WTC11 (cell line): ENCODE results near the gene GSN. TPM values are rescaled to one million over a fixed set of nuclear protein-coding genes. Genes with fewer than 3 reads are reported as not detected.

Experiments used
- ATAC-seq: fragments of 200-7000 bp; cut with Tn5 transposase; 2 replicates; pipeline ENCODE4 v1.10.0; 2021; ENCODE audit warnings: mild to moderate bottlenecking, moderate library complexity
- CTCF ChIA-PET: fragments of 300-600 bp; sonication (Branson Sonifier 250); formaldehyde crosslinking; loops from one replicate; lab custom pipeline; 2021; ENCODE audit warnings: antibody characterized with exemption; lab: Charles Lee
- POLR2A ChIA-PET: fragments of 350-600 bp; sonication (Branson Sonifier 250); formaldehyde crosslinking; loops from one replicate; lab custom pipeline; 2021; ENCODE audit warnings: antibody characterized with exemption; lab: Charles Lee
- DNase-seq: peaks from one replicate; pipeline ENCODE4 v3.0.0; 2021; ENCODE audit warnings: low spot score
- H3K27ac Mint-ChIP-seq: 2 replicates; pipeline ENCODE4 v1.8.0; 2021; ENCODE audit warnings: mixed read lengths
- H3K27me3 Mint-ChIP-seq: 2 replicates; pipeline ENCODE4 v1.8.0; 2021; ENCODE audit warnings: low read depth, mild to moderate bottlenecking, moderate library complexity, mixed read lengths
- H3K36me3 Mint-ChIP-seq: 2 replicates; pipeline ENCODE4 v1.8.0; 2021; ENCODE audit warnings: mixed read lengths
- H3K4me1 Mint-ChIP-seq: 2 replicates; pipeline ENCODE4 v1.8.0; 2022; ENCODE audit warnings: mixed read lengths
- H3K4me3 Mint-ChIP-seq: 2 replicates; pipeline ENCODE4 v1.8.0; 2021; ENCODE audit warnings: mild to moderate bottlenecking, moderate library complexity, mixed read lengths
- H3K9me3 Mint-ChIP-seq: 2 replicates; pipeline ENCODE4 v1.8.0; 2021; ENCODE audit warnings: mixed read lengths
- ATF1 ChIP-seq: sonication (generic); formaldehyde crosslinking; IDR thresholded peaks from 2 replicates; pipeline ENCODE4 v1.8.1; 2023; ENCODE audit warnings: mild to moderate bottlenecking, moderate library complexity, missing genetic modification reagents
- FOXJ3 ChIP-seq: sonication (generic); formaldehyde crosslinking; IDR thresholded peaks from 2 replicates; pipeline ENCODE4 v1.9.0; 2021; ENCODE audit warnings: missing genetic modification reagents, mild to moderate bottlenecking, borderline replicate concordance
- FOXK1 ChIP-seq: sonication (generic); formaldehyde crosslinking; IDR thresholded peaks from 2 replicates; pipeline ENCODE4 v1.8.0; 2022; ENCODE audit warnings: mild to moderate bottlenecking, moderate library complexity, missing genetic modification reagents
- GABPB1 ChIP-seq: sonication (generic); formaldehyde crosslinking; IDR thresholded peaks from 2 replicates; pipeline ENCODE4 v1.8.1; 2023; ENCODE audit warnings: mild to moderate bottlenecking, missing genetic modification reagents
- JUN ChIP-seq: sonication (generic); formaldehyde crosslinking; IDR thresholded peaks from 2 replicates; pipeline ENCODE4 v1.8.0; 2023; ENCODE audit warnings: mild to moderate bottlenecking, missing genetic modification reagents
- NFATC4 ChIP-seq: fragments of 250-450 bp; sonication (Bioruptor Pico); IDR thresholded peaks from 2 replicates; pipeline ENCODE4 v1.9.0; 2021; ENCODE audit warnings: mild to moderate bottlenecking
- OVOL2 ChIP-seq: fragments of 250-450 bp; sonication (Bioruptor Pico); IDR thresholded peaks from 2 replicates; pipeline ENCODE4 v1.9.0; 2021; ENCODE audit warnings: mild to moderate bottlenecking, borderline replicate concordance
- RELA ChIP-seq: sonication (generic); formaldehyde crosslinking; IDR thresholded peaks from 2 replicates; pipeline ENCODE4 v1.8.1; 2022; ENCODE audit warnings: missing genetic modification reagents, mild to moderate bottlenecking, borderline replicate concordance
- RORB ChIP-seq: fragments of 250-450 bp; sonication (Bioruptor Pico); IDR thresholded peaks from 2 replicates; pipeline ENCODE4 v1.9.0; 2021; ENCODE audit warnings: mild to moderate bottlenecking
- SMAD3 ChIP-seq: sonication (generic); formaldehyde crosslinking; IDR thresholded peaks from 2 replicates; pipeline ENCODE4 v1.8.0; 2022; ENCODE audit warnings: missing genetic modification reagents, mild to moderate bottlenecking, borderline replicate concordance
- TEAD4 ChIP-seq: sonication (generic); formaldehyde crosslinking; IDR thresholded peaks from 2 replicates; pipeline ENCODE4 v1.8.0; 2022; ENCODE audit warnings: mild to moderate bottlenecking, missing genetic modification reagents
- ZNF138 ChIP-seq: sonication (generic); formaldehyde crosslinking; conservative IDR thresholded peaks from 2 replicates; pipeline ENCODE4 v1.8.1; 2022; ENCODE audit warnings: mild to moderate bottlenecking, moderate library complexity, missing genetic modification reagents
- ZNF423 ChIP-seq: fragments of 250-450 bp; sonication (Bioruptor Pico); IDR thresholded peaks from 2 replicates; pipeline ENCODE4 v2.1.2; 2022; ENCODE audit warnings: mild to moderate bottlenecking, moderate library complexity
- ZNF671 ChIP-seq: fragments of 250-450 bp; sonication (Bioruptor Pico); IDR thresholded peaks from 2 replicates; pipeline ENCODE4 v1.8.0; 2021; ENCODE audit warnings: mild to moderate bottlenecking
- total RNA-seq: library from RNA; stranded (reverse); gene quantifications from 3 replicates; pipeline ENCODE4 v1.2.3, GENCODE V29; 2021
- TF ChIP-seq, protein P1 (sequence below): fragments of 200-600 bp; IDR thresholded peaks from 2 replicates; pipeline ENCODE4 v1.8.0; 2022; ENCODE audit warnings: antibody characterized with exemption
- TF ChIP-seq, protein P2 (sequence below): sonication (generic); formaldehyde crosslinking; IDR thresholded peaks from 2 replicates; pipeline ENCODE4 v1.8.1; 2022; ENCODE audit warnings: missing genetic modification reagents, borderline replicate concordance
- TF ChIP-seq, protein P3 (sequence below): sonication (generic); formaldehyde crosslinking; conservative IDR thresholded peaks from 2 replicates; pipeline ENCODE4 v1.8.1; 2023; ENCODE audit warnings: mild to moderate bottlenecking, low read depth, missing genetic modification reagents, moderate library complexity
- TF ChIP-seq, protein P4 (sequence below): fragments of 250-450 bp; sonication (Bioruptor Pico); IDR thresholded peaks from 2 replicates; pipeline ENCODE4 v2.1.2; 2022; ENCODE audit warnings: mild to moderate bottlenecking, moderate library complexity
- TF ChIP-seq, protein P5 (sequence below): fragments of 250-450 bp; sonication (Bioruptor Pico); conservative IDR thresholded peaks from 2 replicates; pipeline ENCODE4 v1.9.0; 2021; ENCODE audit warnings: mild to moderate bottlenecking
- TF ChIP-seq, protein P6 (sequence below): sonication (generic); formaldehyde crosslinking; IDR thresholded peaks from 2 replicates; pipeline ENCODE4 v1.8.1; 2022; ENCODE audit warnings: mild to moderate bottlenecking, moderate library complexity, missing genetic modification reagents
- TF ChIP-seq, protein P7 (sequence below): sonication (generic); formaldehyde crosslinking; IDR thresholded peaks from 2 replicates; pipeline ENCODE4 v1.8.0; 2022; ENCODE audit warnings: mild to moderate bottlenecking, missing genetic modification reagents

GSN gene
- total RNA-seq, 1 experiment from 2014 or later: 47.0 TPM

DNA sequence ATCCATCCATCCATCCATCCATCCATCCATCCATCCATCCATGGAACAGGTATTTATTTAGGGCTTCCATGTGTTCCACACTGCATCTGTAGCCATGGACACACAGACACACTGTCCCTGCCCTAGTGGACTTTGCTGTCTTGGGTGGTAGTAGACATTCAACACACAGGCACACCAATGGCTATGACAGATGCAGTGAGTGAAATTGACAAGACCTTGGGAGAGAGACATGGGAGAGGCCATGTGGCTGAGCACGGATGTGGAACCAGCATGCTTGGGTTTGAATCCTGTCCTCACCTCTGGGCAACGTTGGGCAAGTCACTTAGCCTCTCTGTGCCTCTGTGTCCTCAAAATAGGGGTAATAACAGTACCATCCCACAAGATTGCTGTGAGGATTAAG lies 56.8 kb downstream of the GSN start (continued):
- TF ChIP-seq, protein P1, sequence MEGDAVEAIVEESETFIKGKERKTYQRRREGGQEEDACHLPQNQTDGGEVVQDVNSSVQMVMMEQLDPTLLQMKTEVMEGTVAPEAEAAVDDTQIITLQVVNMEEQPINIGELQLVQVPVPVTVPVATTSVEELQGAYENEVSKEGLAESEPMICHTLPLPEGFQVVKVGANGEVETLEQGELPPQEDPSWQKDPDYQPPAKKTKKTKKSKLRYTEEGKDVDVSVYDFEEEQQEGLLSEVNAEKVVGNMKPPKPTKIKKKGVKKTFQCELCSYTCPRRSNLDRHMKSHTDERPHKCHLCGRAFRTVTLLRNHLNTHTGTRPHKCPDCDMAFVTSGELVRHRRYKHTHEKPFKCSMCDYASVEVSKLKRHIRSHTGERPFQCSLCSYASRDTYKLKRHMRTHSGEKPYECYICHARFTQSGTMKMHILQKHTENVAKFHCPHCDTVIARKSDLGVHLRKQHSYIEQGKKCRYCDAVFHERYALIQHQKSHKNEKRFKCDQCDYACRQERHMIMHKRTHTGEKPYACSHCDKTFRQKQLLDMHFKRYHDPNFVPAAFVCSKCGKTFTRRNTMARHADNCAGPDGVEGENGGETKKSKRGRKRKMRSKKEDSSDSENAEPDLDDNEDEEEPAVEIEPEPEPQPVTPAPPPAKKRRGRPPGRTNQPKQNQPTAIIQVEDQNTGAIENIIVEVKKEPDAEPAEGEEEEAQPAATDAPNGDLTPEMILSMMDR: no peak
- TF ChIP-seq ZNF671 (CRISPR knock-in tag): no peak
- TF ChIP-seq, protein P2, sequence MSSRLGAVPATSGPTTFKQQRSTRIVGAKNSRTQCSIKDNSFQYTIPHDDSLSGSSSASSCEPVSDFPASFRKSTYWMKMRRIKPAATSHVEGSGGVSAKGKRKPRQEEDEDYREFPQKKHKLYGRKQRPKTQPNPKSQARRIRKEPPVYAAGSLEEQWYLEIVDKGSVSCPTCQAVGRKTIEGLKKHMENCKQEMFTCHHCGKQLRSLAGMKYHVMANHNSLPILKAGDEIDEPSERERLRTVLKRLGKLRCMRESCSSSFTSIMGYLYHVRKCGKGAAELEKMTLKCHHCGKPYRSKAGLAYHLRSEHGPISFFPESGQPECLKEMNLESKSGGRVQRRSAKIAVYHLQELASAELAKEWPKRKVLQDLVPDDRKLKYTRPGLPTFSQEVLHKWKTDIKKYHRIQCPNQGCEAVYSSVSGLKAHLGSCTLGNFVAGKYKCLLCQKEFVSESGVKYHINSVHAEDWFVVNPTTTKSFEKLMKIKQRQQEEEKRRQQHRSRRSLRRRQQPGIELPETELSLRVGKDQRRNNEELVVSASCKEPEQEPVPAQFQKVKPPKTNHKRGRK (CRISPR knock-in tag): no peak

DNA sequence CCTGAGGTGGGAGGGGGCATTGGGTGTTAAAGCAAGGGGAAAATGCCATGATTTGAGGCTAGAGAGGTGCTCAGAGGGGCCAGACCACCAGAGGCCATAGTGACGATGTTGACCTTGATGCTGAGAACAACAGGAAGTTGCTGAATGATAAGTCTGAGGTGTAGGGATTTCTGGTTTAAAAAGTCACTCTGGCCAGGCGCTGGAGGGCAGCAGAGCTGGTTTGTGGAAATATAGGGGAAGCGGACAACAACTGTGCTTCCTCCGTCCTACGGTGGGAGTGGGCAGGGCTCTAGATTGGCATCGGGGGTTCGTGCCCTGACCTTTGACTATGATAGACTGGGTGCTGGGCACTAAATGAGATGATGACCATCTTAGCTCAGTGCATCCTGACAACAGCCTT lies 57.4 kb downstream of the GSN start:
- Mint-ChIP-seq H3K27ac (no peak overlapping the region), H3K27me3 (no peaks in the 10 kb centered on the region), H3K4me3 (no peak overlapping the region), H3K4me1 (no peaks in the 10 kb centered on the region), H3K36me3 (peaks cover 14% of the 10 kb centered on the region), H3K9me3 (peaks cover 5% of the 10 kb centered on the region; the same call in 1 of the 2 replicates)
- CTCF ChIA-PET: no interaction called here
- ATAC-seq (no peak), DNase-seq (no peak)
- POLR2A ChIA-PET: no interaction called here
- TF ChIP-seq RELA: no peak
- TF ChIP-seq FOXJ3 (CRISPR knock-in tag): no peak
- no peak for TF ChIP-seq SMAD3 (CRISPR knock-in tag)
- no peak for TF ChIP-seq FOXK1
- no peak for TF ChIP-seq ZNF138 (CRISPR knock-in tag)
- TF ChIP-seq, protein P3, sequence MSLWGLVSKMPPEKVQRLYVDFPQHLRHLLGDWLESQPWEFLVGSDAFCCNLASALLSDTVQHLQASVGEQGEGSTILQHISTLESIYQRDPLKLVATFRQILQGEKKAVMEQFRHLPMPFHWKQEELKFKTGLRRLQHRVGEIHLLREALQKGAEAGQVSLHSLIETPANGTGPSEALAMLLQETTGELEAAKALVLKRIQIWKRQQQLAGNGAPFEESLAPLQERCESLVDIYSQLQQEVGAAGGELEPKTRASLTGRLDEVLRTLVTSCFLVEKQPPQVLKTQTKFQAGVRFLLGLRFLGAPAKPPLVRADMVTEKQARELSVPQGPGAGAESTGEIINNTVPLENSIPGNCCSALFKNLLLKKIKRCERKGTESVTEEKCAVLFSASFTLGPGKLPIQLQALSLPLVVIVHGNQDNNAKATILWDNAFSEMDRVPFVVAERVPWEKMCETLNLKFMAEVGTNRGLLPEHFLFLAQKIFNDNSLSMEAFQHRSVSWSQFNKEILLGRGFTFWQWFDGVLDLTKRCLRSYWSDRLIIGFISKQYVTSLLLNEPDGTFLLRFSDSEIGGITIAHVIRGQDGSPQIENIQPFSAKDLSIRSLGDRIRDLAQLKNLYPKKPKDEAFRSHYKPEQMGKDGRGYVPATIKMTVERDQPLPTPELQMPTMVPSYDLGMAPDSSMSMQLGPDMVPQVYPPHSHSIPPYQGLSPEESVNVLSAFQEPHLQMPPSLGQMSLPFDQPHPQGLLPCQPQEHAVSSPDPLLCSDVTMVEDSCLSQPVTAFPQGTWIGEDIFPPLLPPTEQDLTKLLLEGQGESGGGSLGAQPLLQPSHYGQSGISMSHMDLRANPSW (CRISPR knock-in tag): no peak
- no peak for TF ChIP-seq ZNF423 (CRISPR knock-in tag)
- TF ChIP-seq, protein P4, sequence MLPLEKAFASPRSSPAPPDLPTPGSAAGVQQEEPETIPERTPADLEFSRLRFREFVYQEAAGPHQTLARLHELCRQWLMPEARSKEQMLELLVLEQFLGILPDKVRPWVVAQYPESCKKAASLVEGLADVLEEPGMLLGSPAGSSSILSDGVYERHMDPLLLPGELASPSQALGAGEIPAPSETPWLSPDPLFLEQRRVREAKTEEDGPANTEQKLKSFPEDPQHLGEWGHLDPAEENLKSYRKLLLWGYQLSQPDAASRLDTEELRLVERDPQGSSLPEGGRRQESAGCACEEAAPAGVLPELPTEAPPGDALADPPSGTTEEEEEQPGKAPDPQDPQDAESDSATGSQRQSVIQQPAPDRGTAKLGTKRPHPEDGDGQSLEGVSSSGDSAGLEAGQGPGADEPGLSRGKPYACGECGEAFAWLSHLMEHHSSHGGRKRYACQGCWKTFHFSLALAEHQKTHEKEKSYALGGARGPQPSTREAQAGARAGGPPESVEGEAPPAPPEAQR (CRISPR knock-in tag): no peak
- TF ChIP-seq OVOL2 (CRISPR knock-in tag): no peak
- TF ChIP-seq RORB: no peak
- no peak for TF ChIP-seq ATF1 (CRISPR knock-in tag)
- no peak for TF ChIP-seq JUN (CRISPR knock-in tag)
- TF ChIP-seq TEAD4 (CRISPR knock-in tag): no peak
- TF ChIP-seq, protein P5, sequence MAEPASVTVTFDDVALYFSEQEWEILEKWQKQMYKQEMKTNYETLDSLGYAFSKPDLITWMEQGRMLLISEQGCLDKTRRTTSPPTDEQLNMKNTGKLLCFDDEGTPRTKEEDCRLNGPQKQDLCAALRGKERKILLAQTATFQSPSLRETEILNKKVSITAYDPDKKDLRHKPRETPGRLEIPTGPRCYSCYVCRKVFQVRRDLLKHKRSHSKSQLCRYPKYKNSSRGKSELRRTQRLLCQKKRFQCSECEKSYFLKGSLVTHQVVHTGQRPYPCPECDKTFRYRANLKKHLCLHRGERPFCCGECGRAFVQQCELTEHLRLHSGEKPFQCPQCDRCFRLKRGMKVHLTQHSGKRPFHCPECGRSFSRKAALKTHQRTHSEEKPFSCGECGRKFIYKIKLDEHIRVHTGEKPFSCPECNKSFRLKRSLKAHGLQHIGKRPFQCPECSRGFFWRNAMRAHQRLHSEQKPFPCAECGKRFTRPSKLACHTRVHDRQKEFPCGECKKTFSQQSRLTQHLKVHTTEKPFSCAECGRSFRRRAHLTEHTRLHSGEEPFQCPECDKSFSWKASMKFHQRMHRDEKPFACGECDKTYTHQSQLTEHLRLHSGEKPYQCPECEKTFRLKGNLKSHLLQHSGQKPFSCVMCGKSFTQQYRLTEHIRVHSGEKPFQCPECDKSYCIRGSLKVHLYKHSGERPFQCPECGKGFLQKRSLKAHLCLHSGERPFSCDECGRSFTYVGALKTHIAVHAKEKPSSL: no peak
- TF ChIP-seq, protein P6, sequence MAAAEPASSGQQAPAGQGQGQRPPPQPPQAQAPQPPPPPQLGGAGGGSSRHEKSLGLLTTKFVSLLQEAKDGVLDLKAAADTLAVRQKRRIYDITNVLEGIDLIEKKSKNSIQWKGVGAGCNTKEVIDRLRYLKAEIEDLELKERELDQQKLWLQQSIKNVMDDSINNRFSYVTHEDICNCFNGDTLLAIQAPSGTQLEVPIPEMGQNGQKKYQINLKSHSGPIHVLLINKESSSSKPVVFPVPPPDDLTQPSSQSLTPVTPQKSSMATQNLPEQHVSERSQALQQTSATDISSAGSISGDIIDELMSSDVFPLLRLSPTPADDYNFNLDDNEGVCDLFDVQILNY (CRISPR knock-in tag): no peak
- TF ChIP-seq, protein P7, sequence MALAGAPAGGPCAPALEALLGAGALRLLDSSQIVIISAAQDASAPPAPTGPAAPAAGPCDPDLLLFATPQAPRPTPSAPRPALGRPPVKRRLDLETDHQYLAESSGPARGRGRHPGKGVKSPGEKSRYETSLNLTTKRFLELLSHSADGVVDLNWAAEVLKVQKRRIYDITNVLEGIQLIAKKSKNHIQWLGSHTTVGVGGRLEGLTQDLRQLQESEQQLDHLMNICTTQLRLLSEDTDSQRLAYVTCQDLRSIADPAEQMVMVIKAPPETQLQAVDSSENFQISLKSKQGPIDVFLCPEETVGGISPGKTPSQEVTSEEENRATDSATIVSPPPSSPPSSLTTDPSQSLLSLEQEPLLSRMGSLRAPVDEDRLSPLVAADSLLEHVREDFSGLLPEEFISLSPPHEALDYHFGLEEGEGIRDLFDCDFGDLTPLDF (CRISPR knock-in tag): no peak
- TF ChIP-seq NFATC4 (CRISPR knock-in tag): no peak
- no peak for TF ChIP-seq GABPB1
